ENCODE data around the gene PALM.

PALM gene

DNA sequence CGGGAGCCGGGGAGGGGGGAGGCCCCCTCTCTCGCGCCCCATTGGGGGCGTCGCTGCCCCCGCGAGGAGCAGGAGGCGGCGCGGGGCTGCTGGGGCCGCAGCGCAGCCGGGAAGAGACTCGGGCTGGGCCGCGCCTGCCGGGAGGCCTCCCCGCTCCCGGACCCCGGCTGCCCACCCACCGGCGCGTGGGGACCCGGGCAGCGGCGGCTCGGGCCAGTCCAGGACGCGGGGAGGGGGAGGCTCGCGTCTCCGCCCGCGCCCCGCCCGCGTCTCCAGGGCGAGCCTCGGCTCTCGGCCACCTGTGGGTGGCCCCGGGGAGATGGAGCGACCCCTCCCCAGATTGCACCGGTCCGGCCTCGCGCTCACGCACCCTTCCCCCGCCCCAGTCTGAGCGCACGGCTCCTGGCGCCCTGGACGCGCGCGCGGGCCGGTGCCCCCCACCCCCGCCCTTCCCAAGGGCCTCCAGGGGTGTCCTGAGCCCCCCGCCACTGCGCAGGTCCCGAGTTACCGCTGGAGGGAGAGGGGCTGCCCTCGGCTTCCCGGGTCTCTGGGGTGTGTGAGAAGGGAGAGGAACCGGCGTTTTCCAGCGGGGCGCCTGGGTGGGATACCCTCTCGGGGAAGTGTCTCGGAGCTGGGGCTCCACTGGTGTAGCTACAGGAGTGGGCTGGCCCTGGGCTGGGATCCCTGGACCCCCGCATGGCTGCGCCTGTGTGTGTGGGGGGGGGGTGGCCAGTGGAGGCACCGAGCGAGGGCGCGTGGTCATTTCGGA is 645 bp downstream of the PALM start:
- H4K20me1 ChIP-seq (ENCODE audit: insufficient read depth, low read length) = no peaks in the 10 kb centered on the region
- H3K9me3 ChIP-seq (ENCODE audit: low read length) = no peaks in the 10 kb centered on the region
- H3K4me3 ChIP-seq (ENCODE audit: low read depth, low read length, poor library complexity, severe bottlenecking) = no peak overlapping the region
- H3K9me2 ChIP-seq (ENCODE audit: low read depth, low read length) = no peaks in the 10 kb centered on the region
- H3K79me2 ChIP-seq (ENCODE audit: insufficient read depth, low read length) = no peaks in the 10 kb centered on the region
- H3K9ac ChIP-seq (ENCODE audit: low read length) = no peak overlapping the region
- no peaks in the 10 kb centered on the region for H3F3A ChIP-seq (ENCODE audit: insufficient read depth, low read length)
- peaks cover 4% of the 10 kb centered on the region; the same call in 1 of the 2 replicates for H3K27me3 ChIP-seq (ENCODE audit: insufficient read depth, low read length)
- H3K27ac ChIP-seq (ENCODE audit: low read depth, low read length, poor library complexity, severe bottlenecking) = no peak overlapping the region
- TF ChIP-seq, protein P1, sequence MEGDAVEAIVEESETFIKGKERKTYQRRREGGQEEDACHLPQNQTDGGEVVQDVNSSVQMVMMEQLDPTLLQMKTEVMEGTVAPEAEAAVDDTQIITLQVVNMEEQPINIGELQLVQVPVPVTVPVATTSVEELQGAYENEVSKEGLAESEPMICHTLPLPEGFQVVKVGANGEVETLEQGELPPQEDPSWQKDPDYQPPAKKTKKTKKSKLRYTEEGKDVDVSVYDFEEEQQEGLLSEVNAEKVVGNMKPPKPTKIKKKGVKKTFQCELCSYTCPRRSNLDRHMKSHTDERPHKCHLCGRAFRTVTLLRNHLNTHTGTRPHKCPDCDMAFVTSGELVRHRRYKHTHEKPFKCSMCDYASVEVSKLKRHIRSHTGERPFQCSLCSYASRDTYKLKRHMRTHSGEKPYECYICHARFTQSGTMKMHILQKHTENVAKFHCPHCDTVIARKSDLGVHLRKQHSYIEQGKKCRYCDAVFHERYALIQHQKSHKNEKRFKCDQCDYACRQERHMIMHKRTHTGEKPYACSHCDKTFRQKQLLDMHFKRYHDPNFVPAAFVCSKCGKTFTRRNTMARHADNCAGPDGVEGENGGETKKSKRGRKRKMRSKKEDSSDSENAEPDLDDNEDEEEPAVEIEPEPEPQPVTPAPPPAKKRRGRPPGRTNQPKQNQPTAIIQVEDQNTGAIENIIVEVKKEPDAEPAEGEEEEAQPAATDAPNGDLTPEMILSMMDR (IDR thresholded peaks at IDR 0.05; ENCODE audit: low read length) = no peak
- TF ChIP-seq EZH2 (IDR thresholded peaks at IDR 0.05; ENCODE audit: borderline replicate concordance, low read length) = no peak
- H3K4me2 ChIP-seq (ENCODE audit: low read length) = no peak overlapping the region
- H2AFZ ChIP-seq (ENCODE audit: low read length) = no peak overlapping the region
- H3K4me1 ChIP-seq (ENCODE audit: insufficient read depth, low read length, severe bottlenecking) = no peaks in the 10 kb centered on the region
- H3K36me3 ChIP-seq (ENCODE audit: insufficient read depth, low read length) = no peaks in the 10 kb centered on the region

DNA sequence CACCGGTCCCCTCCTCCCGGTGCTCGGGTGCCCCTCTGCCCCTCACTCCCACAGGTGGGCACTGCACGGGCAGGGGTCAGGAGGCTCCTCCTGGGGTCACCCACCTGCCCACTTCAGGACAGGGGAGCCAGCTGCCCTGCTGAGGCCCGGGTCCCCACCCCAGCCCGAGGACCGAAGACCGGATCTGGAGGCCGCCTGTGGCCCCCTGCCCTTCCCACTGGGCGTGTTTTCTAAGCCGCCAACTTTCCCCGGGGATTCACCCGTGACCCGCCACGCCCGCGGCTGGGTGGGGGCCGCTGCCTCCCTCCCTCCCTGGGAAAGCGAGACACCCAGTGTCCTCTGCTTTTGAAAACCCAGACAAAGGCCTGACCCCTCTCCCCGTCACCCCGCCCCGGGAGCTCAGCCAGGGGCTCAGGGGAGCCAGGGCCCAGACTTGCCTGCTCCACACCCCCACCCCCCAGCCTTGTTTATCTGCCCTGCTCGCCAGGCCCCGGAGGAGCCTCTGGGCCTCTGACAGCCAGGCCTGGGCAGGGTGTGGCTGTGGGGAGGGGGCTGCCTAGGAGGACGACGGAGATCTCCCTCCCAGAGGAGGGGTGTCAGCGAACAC is 1.3 kb downstream of the PALM start:
- Histone ChIP-seq H3K9ac (ENCODE audit: low read length) (no peak overlapping the region), H3K9me2 (ENCODE audit: low read depth, low read length) (no peaks in the 10 kb centered on the region), H3K4me2 (ENCODE audit: low read length) (no peak overlapping the region), H3K27me3 (ENCODE audit: insufficient read depth, low read length) (peaks cover 8% of the 10 kb centered on the region; the same call in 1 of the 2 replicates), H3K79me2 (ENCODE audit: insufficient read depth, low read length) (no peaks in the 10 kb centered on the region), H3K4me1 (ENCODE audit: insufficient read depth, low read length, severe bottlenecking) (no peaks in the 10 kb centered on the region), H3K9me3 (ENCODE audit: low read length) (no peaks in the 10 kb centered on the region), H3K27ac (ENCODE audit: low read depth, low read length, poor library complexity, severe bottlenecking) (no peak overlapping the region), H4K20me1 (ENCODE audit: insufficient read depth, low read length) (no peaks in the 10 kb centered on the region), H3K4me3 (ENCODE audit: low read depth, low read length, poor library complexity, severe bottlenecking) (no peak overlapping the region), H2AFZ (ENCODE audit: low read length) (no peak overlapping the region), H3F3A (ENCODE audit: insufficient read depth, low read length) (no peaks in the 10 kb centered on the region), H3K36me3 (ENCODE audit: insufficient read depth, low read length) (no peaks in the 10 kb centered on the region)
- TF ChIP-seq EZH2 (IDR thresholded peaks at IDR 0.05; ENCODE audit: borderline replicate concordance, low read length) = no peak
- TF ChIP-seq, protein P1 (IDR thresholded peaks at IDR 0.05; ENCODE audit: low read length) = no peak

DNA sequence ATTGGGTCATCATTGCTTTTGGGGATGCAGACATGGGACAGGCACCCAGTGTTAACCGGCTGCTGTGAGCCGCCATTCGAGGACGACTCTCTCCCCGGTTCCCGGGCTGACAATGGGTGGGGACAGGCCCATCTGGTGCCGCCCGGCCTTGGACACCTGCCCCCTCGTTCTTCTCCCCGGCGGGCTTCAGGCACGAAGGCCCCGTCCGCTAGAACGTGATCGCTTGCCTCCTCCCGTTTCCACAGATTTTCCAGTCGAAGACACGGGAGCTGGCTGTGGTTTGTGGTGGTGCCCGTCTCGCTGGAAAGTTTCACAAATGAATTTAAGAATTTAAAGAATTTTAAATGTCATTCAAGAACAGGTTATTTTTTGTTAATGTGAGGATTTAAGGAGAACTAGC is 2.0 kb downstream of the PALM start:
- Histone ChIP-seq H3F3A (ENCODE audit: insufficient read depth, low read length) (no peaks in the 10 kb centered on the region), H2AFZ (ENCODE audit: low read length) (no peak overlapping the region), H3K4me3 (ENCODE audit: low read depth, low read length, poor library complexity, severe bottlenecking) (no peak overlapping the region), H4K20me1 (ENCODE audit: insufficient read depth, low read length) (no peaks in the 10 kb centered on the region), H3K9ac (ENCODE audit: low read length) (no peak overlapping the region), H3K36me3 (ENCODE audit: insufficient read depth, low read length) (no peaks in the 10 kb centered on the region), H3K79me2 (ENCODE audit: insufficient read depth, low read length) (no peaks in the 10 kb centered on the region), H3K9me2 (ENCODE audit: low read depth, low read length) (no peaks in the 10 kb centered on the region), H3K9me3 (ENCODE audit: low read length) (no peaks in the 10 kb centered on the region), H3K27me3 (ENCODE audit: insufficient read depth, low read length) (peaks cover 14% of the 10 kb centered on the region; the same call in 1 of the 2 replicates), H3K4me1 (ENCODE audit: insufficient read depth, low read length, severe bottlenecking) (no peaks in the 10 kb centered on the region), H3K4me2 (ENCODE audit: low read length) (no peak overlapping the region), H3K27ac (ENCODE audit: low read depth, low read length, poor library complexity, severe bottlenecking) (no peak overlapping the region)
- TF ChIP-seq, protein P1 (IDR thresholded peaks at IDR 0.05; ENCODE audit: low read length) = no peak
- no peak for TF ChIP-seq EZH2 (IDR thresholded peaks at IDR 0.05; ENCODE audit: borderline replicate concordance, low read length)

All from OCI-LY1 (cell line).